HG02571 (cell line): ENCODE measurements around the gene RNF10.
"Not testable (repeated sequence)": the region's sequence is repeated elsewhere in the genome, so short reads cannot be mapped to it uniquely, and the experiment has no call there.

Experiments
- ATAC-seq: cut with Tn5 transposase; IDR thresholded peaks from one replicate; pipeline ENCODE4 v1.9.1; 2021; ENCODE audit warnings: mild to moderate bottlenecking, moderate library complexity; ENCODE audit not compliant: unreplicated experiment

RNF10 gene

DNA sequence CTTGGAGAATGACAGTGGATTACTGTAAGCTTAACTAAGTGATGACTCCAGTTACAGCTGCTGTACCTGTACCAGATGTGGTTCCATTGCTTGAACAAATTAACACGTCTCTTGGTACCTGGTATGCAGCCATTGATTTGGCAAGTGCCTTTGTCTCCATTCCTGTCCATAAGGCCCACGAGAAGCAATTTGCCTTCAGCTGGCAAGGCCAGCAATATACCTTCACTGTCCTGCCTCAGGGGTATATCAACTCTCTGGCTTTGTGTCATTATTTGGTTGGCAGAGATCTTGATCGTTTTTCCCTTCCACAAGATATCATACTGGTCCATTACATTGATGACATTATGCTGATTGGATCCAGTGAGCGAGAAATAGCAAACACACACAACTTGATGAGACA, 76.4 kb downstream of the RNF10 start:
- ATAC-seq: no peak

- not testable (repeated sequence) for ATAC-seq
These were observed 77.4 kb downstream of the RNF10 start for GRCh38 chr12:120611534-120611933.

DNA sequence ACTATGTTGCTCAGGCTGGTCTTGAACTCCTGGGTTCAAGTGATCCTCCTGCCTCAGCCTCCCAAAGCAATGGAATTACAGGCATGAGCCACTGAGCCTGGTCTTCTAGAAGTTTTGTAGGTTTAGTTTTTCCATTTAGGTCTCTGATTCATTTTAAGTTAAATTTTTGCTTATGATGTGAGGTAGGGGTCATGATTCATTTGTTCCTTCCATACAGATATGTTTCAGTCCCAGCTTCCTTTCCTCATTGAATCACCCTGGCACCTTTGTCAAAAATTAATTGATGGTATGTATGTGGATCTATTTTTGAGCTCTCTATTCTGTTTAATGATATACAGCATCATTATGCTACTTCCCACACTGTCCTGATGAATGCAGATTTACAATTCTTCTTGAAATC, 80.7 kb downstream of the RNF10 start:
- ATAC-seq: no peak

DNA sequence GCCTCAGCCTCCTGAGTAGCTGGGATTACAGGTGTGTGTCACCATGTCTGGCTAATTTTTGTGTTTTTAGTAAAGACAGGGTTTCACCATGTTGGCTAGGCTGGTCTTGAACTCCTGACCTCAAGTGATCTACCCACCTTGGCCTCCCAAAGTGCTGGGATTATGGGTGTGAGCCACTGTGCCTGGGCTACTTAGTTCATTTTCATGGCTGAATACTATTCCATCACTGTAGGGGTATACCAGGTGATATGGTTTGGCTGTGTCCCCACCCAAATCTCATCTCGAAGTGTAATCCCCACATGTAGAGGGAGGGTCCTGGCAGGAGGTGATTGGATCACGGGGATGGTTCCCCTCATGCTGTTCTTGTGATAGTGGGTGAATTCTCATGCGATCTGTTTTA, 83.0 kb downstream of the RNF10 start:
- not testable (repeated sequence) for ATAC-seq

DNA sequence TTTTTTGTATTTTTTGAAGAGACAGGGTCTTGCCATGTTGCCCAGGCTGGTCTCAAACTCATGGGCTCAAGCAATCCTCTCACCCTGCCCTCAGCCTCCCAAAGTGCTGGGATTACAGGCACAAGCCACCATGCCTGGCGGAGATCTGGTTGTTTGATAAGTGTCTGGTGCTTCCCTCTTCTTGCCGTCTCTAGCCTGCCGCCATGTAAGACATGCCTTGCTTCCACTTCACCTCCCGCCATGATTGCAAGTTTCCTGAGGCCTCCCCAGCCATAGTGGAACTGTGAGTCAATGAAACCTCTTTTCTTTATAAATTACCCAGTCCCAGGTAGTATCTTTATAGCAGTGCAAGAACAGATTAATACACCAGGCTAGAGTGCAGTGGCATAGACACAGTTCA, 83.6 kb downstream of the RNF10 start:
- ATAC-seq: not testable (repeated sequence)

GRCh38 chr12:120618954-120619615, 84.9 kb downstream of the RNF10 start:
- ATAC-seq: no peak

DNA sequence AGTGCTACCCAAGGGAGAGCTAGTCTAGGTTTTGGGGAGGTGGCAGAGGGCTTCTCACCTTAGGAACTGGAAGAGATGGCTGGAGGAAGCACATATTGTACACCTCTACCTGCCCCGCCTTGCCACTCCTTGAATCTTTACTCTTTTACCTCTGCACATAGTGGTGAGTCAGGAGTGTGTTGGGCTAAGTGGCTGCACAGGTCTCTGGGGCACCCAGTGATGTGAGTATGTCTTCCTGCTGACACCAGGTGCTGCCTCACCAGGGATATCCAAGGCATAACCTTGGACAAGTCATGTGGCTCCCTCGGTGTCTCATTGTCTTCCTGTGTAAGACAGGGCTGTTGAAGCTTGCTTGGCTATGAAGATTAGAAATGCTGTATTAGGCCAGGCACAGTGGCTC, 86.5 kb downstream of the RNF10 start:
- ATAC-seq: no peak

DNA sequence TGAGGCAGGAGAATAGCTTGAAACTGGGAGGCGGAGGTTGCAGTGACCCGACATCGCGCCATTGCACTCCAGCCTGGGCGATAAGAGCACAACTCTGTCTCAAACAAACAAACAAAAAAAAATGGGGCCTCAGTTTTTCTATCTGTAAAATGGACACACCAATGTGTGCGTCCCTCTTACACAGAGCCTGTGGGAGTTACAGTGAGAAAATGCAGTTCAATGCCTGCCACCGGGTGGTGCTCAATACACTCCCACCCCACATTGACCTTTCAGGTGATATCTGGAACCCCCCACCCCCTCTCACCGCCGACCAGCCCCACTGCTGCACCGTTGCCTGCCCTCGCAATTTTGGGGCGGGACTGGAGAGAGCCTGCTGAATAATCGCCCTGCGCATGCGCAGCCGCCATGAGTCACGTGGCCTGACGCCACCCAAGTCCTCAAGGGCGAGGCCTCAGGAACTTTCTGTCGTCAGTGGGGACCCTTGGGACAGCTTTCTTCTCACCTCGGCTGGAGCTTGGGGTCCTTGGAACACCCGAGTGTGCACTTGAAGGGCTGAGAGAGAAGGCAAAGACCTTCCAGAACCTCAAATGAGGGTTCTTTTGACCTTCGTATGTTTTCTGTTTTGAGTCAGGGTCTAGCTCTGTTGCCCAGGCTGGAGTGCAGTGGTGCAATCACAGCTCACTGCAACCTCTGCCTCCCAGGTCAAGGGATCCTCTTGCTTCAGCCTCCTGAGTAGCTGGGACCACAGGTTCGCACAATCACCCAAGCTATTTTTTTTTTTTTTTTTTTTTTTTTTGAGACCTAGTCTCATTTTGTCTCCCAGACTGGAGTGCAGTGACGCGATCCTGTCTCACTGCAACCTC, 91.6 kb downstream of the RNF10 start:
- ATAC-seq: no peak
